HG02798 (cell line): ENCODE data around the gene LGI4.

ENCODE experiments used
- ATAC-seq: cut with Tn5 transposase; IDR thresholded peaks from one replicate; pipeline ENCODE4 v1.9.1; 2021; ENCODE audit warnings: mild to moderate bottlenecking; ENCODE audit not compliant: unreplicated experiment, poor library complexity

Gene LGI4

DNA sequence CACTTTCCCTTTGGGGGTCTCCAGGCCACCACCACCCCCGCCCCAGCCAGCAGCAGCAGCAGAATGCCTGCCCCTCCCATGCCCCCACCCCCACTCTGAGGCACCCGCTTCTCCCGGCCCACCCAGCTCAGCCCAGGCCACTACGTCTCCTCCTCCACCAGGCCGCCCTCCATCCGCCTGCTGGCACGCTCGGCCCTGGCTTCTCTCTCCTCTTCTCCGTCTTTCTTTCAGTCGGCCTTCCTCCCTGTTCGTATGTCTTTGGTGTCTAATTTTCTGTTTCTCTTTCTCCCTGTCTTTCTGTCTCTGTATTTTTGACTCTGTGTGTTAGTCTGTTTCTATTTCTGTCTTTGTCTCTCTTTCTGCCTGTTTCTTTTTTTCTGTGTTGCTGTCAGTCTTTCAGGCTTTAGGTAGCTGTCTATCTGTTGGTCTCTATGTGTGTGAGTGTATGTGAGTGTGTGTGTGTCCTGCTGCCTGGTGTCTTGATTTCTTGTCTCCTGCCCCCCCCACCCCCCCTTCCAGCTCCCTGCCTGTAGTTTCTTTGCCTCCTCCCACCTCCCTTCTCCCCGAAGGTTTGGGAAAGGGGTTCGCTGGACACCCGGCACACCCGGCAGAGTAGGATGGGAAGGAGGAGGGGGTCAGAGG is at the start of gene LGI4:
LGI4 (minus strand) TSS at position 459 of the 642 bp plus-strand sequence; CDS start at position 80, 379 bp downstream.
- no peak for ATAC-seq

DNA sequence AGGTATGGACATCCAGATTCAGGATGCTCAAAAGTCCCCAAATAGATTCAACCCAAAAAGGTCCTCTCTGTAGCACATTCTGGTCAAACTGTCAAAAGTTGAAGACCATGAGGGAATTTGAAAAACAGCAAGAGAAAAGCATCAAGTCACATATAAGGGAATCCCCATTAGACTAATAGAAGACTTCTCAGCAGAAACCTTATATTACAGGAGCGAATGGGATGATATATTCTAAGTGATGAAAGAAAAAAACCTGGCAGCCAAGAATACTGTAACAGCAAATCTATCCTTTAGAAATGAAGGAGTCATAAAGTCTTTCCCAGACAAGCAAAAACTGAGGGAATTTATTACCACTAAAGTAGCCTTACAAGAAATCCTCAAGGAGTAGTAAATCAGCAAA is 49.4 kb upstream of the LGI4 start:
- ATAC-seq: no peak

DNA sequence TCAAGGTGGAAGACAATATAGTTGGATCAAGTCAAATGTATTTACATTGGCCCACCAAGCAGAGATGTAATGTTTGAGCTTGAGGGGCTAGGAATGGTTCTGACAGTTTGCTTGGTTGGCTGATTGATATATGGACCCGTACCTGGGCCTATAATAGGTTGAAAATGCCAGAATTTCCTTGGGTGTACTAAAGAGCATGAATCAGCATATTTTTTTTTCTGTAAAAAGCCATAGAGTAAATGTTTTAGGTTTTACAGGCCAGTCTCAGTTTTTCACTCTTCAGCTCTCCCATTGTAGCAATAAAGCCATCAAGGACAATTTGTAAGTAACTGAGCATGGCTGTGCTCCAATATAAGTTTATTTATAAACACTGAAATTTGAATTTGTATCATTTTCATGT is 46.5 kb upstream of the LGI4 start:
- no peak for ATAC-seq

DNA sequence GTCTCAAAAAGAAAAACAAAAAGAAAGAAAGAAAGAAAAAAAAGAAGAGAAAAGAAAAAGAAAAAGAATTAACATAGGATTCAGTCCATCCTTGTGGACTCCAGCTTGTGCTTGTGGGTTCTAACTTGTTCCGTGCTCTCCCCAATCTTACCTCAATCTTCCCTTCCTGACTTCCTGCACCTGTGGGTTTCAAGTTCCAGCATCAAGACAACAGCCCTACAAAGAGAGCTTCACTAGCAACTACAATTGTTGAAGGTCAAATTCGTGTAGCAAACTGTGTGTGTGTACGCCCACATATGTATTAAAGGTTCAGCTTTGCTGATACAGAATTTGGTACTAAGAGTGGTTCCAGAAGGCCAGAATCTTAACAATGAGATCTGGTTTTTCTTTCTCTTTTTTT is 45.0 kb upstream of the LGI4 start:
- ATAC-seq: no peak

- ATAC-seq: no peak
Measured at GRCh38 chr19:35178701-35179100, 43.8 kb upstream of the LGI4 start.

DNA sequence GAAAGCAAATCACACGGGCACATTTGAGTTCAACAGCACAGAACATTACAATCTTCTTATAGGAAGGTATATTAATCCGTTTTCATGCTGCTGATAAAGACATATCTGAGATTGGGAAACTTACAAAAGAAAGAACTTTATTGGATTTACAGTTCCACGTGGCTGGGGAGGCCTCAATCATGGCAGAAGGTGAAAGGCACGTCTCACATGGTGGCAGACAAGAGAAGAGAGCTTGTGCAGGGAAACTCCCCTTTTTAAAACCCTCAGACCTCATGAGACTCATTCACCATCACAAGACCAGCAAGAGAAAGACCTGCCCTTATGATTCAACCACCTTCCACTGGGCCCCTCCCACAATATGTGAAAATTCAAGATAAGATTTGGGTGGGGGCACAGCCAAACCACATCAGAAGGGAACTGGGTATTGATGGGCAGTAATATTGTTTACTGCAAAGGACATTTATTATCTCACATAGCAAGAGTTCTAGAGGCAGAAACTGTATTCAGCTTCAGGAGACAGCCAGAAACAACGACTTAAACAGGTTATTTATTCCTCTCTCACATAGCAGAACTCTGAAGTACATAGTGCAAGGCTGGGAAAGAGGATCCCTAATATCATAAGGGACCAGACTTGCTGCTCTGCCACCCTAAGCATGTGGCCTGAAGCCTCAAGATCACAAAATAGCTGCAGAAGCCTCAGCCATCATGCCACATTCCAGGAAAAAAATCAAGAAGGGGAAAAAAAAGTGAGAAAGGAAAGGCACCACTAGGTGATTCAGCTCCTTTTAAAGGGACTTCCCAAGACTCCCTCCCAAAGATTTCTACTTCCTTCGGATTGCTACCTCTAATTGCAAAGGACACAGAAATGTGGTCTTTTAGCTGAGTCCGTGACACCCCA is 42.8 kb upstream of the LGI4 start:
- ATAC-seq: no peak

- no peak for ATAC-seq
Measured at GRCh38 chr19:35176181-35176570, 41.3 kb upstream of the LGI4 start.

- ATAC-seq: no peak
Measured at GRCh38 chr19:35174226-35174625, 39.4 kb upstream of the LGI4 start.

- no peak for ATAC-seq
Measured at GRCh38 chr19:35171730-35172129, 36.9 kb upstream of the LGI4 start.

DNA sequence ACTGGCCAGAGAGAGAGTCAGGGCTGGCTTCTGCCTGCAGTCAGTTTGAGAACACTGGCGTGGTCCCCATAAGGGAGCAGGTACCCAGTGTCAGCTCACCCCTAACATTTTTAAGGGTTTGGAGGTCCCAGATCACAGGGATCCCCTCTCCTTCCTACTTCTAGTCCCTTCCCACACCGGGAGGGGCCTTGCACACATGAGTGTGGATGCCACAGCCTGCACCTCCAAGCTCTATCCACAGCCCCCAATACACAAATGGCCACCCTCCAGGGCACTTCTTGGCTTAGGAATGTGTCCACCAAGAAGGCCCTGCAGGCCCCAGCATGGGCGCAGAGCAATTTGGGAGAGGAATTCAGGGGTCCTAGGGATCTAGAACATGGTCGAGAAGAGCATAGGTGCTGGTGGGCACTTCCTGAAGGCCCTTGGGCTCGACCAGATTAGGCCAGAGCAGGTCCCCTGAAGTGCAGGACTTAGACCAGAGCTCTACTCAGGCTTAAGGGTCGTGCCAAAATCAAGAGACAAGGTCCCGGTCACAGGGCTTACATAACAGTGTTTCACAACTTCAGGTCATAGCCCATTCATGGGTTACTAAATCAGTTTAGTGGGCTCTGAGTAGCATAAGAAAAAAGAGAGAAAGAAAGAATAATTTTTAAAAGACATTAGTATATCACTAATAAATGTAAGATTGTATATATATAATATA is 35.7 kb upstream of the LGI4 start:
- ATAC-seq: no peak

- no peak for ATAC-seq
Measured at GRCh38 chr19:35169221-35169995, 34.5 kb upstream of the LGI4 start.

GRCh38 chr19:35168196-35168595 is 33.3 kb upstream of the LGI4 start:
- ATAC-seq: no peak

DNA sequence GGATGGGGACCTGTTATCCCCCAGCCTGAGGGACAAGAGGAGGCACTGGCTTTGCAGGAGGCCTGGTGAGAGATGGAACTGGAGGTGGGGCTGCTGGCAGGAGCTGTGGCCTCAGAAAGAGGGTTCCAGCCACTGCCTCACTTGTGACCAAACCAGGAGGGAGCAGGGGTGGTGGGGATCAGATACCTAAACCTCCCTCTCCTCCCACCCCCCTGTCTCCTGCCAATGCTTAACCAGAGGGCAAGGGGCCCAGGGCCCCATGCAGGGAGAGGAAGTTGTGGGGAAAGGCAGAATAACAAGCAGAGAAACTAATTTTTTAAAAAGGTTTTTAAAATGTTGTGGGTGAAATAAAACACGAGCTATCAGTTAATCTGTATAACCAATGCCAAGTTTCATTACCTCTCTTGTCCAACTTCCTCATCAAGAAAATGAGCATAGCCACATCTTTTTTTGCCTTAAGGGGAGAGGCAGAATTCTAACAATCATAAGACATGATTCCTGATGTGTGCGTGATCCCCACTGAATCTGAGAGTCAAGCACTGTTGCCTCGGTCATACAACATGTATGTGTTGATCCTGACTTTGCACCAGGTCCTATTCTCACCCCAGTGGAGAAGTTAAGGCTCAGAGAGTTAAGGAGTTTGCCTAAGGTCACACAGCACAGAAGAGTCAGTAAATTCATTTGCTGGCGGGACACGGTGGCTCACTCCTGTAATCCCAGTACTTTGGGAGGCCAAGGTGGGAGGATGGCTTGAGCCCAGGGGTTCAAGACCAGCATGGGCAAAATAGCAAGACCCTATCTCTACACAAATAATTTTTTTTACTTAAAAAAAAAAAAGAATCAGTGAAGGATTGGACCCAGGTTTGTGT is 32.6 kb upstream of the LGI4 start:
- ATAC-seq: no peak

DNA sequence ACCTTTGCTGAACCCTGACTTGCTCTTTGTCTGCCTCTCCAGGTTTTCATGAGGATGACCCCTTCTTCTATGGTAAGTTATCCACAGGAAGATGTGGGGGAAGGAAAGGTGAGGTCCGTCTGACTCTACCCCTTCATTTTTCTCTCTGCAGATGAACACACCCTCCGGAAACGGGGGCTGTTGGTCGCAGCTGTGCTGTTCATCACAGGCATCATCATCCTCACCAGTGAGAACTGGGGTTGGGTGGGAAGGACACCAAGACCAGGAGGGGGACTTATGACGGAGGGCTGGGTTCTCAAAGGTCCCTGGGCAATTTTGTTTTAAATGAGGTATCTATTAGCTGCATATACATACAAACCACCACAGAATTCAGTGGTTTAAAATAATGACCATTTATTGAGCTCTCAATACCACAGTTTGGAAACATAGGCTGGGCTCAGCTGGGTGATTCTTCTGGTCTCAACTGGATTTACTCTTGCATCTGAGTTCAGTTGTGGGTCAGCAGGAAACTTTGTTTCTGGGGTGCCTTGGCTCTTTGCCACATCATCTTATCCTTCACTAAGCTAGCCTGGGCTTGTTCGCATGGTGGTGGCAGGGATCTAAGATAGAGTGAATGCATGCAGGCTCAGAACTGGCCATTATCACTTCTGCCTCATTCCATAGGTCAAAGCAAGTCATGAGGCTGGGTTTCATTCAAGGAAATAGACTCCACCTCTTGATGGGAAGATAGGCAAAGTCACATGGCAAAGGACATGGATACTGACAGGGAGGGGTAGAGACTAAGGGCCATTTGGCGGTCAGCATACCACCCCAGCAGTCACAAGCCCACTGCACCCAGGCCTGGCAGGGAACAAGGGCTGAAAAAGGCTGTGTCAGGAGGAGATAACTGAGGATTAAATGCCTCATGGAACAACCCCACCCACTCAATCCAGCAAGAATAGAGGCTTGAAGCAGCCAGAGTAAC is 31.5 kb upstream of the LGI4 start:
- ATAC-seq: no peak

GRCh38 chr19:35165200-35166058 is 30.6 kb upstream of the LGI4 start:
- ATAC-seq: no peak

- ATAC-seq: no peak
Measured at GRCh38 chr19:35164418-35164817, 29.6 kb upstream of the LGI4 start.
